ENCODE data around the gene TBC1D32.
"Not testable (repeated sequence)": the region's sequence is repeated elsewhere in the genome, so short reads cannot be mapped to it uniquely, and the experiment has no call there.

Gene TBC1D32

DNA sequence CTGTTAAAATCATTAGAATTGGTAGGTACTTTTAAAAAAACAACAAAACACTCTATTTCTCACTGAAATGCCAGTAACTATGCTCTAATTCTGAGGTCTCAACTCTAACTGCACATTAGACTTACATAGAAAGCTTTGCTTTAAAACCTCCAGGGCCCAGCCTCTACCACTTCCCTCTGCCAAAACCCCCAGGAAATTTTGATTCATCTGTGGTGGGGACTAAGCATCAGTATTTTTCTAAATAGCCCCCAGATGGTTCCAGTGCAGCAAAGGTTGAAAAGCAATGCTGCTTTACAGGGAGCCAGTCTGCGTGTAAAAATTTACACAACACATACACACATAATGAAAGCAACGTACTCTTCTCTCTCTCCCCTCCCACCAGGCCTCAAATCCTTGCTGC lies 3.8 kb downstream of the TBC1D32 start:
- DNase-seq: no peak

- no peak for DNase-seq
Measured at GRCh38 chr6:121321282-121321681, 13.0 kb downstream of the TBC1D32 start.

GRCh38 chr6:121319603-121320002 lies 14.7 kb downstream of the TBC1D32 start:
- no peak for DNase-seq

GRCh38 chr6:121319112-121319553 lies 15.1 kb downstream of the TBC1D32 start:
- DNase-seq: peak; percentile 13

GRCh38 chr6:121314381-121315112 lies 19.7 kb downstream of the TBC1D32 start:
- no peak for DNase-seq

DNA sequence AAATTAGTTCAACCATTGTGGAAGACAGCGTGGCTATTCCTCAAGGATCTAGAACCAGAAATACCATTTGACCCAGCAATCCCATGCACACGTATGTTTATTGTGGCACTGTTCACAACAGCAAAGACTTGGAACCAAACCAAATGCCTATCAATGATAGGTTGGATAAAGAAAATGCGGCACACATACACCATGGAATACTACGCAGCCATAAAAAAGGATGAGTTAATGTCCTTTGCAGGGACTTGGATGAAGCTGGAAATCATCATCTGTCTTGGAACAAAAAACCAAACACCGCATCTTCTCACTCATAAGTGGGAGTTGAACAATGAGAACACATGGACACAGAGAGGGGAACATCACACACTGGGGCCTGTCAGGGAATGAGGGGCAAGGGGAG lies 22.5 kb downstream of the TBC1D32 start:
- not testable (repeated sequence) for DNase-seq

GRCh38 chr6:121310495-121310894 lies 23.8 kb downstream of the TBC1D32 start:
- no peak for DNase-seq

GRCh38 chr6:121309768-121310469 lies 24.4 kb downstream of the TBC1D32 start:
- no peak for DNase-seq

GRCh38 chr6:121305957-121306607 lies 28.2 kb downstream of the TBC1D32 start:
- DNase-seq: peak; percentile 31

GRCh38 chr6:121302882-121303281 lies 31.4 kb downstream of the TBC1D32 start:
- DNase-seq: no peak

DNA sequence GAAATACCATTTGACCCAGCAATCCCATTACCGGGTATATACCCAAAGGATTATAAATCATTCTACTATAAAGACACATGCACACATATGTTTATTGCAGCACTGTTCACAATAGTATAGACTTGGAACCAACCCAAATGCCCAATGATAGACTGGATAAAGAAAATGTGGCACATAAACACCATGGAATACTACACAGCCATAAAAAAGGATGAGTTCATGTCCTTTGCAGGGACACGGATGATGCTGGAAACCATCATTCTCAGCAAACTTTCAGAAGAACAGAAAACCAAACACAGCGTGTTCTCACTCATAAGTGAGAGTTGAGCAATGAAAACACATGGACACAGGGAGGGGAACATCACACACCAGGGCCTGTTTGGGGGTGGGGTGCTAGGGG lies 33.1 kb downstream of the TBC1D32 start:
- not testable (repeated sequence) for DNase-seq

GRCh38 chr6:121297694-121298093 lies 36.6 kb downstream of the TBC1D32 start:
- peak; percentile 57 for DNase-seq

DNA sequence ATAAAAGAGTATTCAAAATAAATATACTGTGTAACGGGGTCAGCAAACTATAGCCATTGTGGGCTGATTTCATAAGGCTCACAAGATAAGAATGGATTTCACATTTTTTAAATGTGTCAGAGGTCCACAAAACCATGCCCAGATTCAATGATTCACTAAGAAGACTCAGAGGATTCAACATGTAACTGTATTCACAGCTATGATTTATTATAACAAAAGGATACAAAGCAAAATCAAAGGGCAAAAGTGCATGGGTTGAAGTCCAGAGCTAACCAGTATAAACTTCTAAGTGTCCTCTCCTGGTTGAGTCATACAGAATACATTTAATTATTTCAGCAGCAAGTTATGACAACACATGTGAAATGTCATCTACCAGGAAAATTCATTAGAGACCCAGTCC lies 49.2 kb downstream of the TBC1D32 start:
- DNase-seq: no peak

DNA sequence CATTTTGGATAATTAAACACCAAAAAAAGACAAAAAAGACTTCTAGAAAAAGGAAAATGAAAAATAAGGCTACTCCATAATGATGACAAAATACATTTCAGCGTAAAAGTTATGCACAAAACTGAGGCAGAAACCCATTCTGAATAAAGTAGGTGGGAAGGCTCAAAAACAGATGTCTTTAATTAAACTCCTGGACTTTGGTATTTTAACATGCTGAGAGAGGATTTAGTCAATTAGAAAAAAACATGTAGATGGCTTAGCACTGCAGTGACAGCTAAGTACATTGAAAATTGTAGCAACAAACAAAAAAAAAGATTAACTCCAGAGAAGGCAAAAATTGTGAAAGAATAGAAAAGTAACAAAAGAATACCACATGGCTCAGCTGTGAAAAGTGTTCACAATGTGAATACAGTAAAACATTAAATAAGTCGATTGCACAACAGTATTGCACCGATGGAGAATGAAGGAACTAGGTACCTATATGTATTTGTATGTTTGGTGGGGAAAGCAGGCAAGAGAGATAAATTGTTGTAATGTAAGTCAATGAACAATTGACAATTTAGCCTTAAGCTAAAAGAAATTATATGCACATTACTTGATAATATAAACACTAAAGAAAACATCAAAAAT lies 59.5 kb downstream of the TBC1D32 start:
- DNase-seq: no peak

DNA sequence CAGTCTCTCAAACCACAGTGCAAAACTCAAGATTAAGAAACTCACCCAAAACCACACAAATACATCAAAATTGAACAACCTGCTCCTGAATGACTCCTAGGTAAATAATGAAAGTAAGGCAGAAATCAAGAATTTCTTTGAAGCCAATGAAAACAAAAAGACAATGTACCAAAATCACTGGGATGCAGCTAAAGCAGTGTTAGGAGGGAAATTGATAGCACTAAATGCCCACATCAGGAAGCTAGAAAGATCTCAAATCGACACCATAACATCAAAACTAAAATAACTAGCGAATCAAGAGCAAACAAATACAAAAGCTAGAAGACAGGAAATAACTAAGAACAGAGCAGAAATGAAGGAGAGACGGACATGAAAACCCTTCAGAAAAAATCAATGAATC lies 70.5 kb downstream of the TBC1D32 start:
- DNase-seq: no peak

DNA sequence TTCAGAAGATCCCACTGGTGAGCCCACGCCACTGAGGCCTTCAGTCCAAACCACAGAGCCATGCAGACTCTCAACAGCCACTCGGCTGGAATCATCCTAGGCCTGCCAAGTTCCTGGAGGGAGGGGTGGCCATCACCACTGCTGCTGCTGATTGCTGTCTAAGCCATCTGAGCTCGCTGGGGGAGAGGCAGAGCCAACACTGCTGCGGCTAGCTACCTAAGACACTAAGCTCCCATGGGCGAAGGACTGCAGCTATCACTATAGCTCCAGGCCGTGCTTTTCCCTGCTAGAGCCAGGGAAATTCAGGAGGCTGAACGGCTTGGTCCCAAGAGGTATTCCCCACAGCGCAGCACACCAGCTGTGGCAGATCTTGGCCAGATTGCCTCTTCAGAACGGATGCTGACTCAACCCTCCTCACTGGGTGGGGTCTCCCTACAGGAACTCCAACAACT lies 73.6 kb downstream of the TBC1D32 start:
- no peak for DNase-seq

GRCh38 chr6:121247386-121247785 lies 86.9 kb downstream of the TBC1D32 start:
- DNase-seq: no peak

DNA sequence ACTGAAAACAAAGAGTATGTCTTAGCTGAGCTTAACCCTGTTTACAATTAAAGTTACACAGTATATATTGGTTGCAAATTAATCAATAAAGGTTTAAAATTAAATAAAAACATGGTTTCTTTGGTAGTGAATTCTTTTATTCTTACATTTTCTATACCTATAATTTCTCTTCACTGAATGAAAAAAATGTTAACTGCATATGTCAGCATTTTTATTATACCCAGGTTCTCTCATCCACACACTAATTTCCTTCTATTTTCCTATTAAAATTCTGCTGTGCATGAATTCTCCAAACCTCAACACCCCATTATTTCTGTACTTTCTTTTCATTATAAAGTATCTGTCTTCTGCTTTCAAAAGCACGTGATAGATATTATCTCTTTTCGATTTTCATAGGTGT lies 91.9 kb downstream of the TBC1D32 start:
- DNase-seq: no peak

- DNase-seq: no peak
Measured at GRCh38 chr6:121237859-121238258, 96.4 kb downstream of the TBC1D32 start.

- no peak for DNase-seq
Measured at GRCh38 chr6:121236984-121237383, 97.3 kb downstream of the TBC1D32 start.

GRCh38 chr6:121235386-121235785 lies 98.9 kb downstream of the TBC1D32 start:
- no peak for DNase-seq

GRCh38 chr6:121223930-121224329 lies 110.3 kb downstream of the TBC1D32 start:
- no peak for DNase-seq

DNA sequence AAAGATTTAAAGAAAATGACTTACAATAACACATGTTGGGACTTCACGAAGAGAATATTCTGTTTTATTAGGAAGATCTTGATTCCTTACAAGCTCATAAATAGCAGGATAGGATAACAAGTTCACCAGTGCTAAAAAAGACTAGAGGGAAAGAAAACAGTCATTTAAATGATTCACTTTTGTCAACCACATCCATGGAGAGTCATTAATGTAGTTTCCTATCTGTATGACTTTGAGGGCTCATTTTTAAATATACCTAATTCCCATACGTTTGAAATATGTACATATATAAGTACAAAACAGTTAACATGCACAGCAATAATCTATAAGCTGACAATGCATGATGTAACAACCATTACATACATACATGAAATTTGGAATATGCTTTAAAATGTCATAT lies 111.1 kb downstream of the TBC1D32 start:
- DNase-seq: no peak
